LNCAP (cell line): Measurements from ENCODE around the gene EMSY.

Experiments
- CTCF ChIP-seq: fragments of 450-650 bp; IDR thresholded peaks from 2 replicates; pipeline ENCODE4 v1.5.1; 2017; ENCODE audit warnings: mild to moderate bottlenecking

Gene EMSY

GRCh38 chr11:76574879-76575278 lies 130.1 kb downstream of the EMSY start:
- no peak for TF ChIP-seq CTCF

GRCh38 chr11:76577226-76577920 lies 132.6 kb downstream of the EMSY start:
- no peak for TF ChIP-seq CTCF

GRCh38 chr11:76577921-76578653 lies 133.3 kb downstream of the EMSY start:
- TF ChIP-seq CTCF, result no peak

GRCh38 chr11:76578654-76579055 lies 133.8 kb downstream of the EMSY start:
- TF ChIP-seq CTCF, result no peak

- TF ChIP-seq CTCF, result no peak
Measured at GRCh38 chr11:76579056-76579751, 134.4 kb downstream of the EMSY start.

- TF ChIP-seq CTCF, result no peak
Measured at GRCh38 chr11:76579752-76580151, 134.9 kb downstream of the EMSY start.

GRCh38 chr11:76587820-76588454 lies 143.1 kb downstream of the EMSY start:
- TF ChIP-seq CTCF, result no peak
